DMS114 treated with DMSO at 0.1 percent for 48 hours (cell line): Measurements from ENCODE around the gene E2F3.
"Not testable (repeated sequence)": the region's sequence is repeated elsewhere in the genome, so short reads cannot be mapped to it uniquely, and the experiment has no call there.

ENCODE experiments used
- DNase-seq: peaks from one replicate; lab custom pipeline; 2025; ENCODE audit not compliant: unreplicated experiment; lab: John Stamatoyannopoulos, UW

E2F3 gene

GRCh38 chr6:20464847-20465246 is 63.2 kb downstream of the E2F3 start:
- no peak for DNase-seq

DNA sequence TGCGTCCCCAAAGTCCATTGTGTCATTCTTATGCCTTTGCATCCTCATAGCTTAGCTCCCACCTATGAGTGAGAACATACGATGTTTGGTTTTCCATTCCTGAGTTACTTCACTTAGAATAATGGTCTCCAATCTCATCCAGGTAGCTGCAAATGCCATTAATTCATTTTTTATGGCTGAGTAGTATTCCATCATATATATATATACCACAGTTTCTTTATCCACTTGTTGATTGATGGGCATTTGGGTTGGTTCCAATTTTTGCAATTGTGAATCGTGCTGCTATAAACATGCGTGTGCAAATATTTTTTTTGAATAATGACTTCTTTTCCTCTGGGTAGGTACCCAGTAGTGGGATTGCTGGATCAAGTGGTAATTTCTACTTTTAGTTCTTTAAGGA is 63.9 kb downstream of the E2F3 start:
- DNase-seq = not testable (repeated sequence)

DNA sequence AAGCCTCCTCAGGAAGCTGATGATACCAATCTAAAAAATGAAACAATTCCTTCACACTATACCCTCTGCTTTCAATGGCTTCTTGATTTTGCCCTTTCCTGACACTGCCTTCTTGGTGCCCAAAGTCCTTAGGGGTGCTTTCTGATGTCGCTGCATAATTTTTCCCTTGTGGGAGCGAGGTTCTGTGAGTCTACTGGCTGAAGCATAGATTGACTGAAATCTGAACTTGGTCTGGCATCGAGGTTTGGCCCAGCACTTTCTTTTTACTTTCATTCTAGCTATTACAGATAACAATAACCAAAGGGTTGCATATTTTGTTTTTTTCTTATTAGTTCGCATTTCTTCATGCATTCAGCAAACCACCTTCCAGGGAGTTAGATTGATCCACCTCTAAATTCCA is 65.8 kb downstream of the E2F3 start:
- no peak for DNase-seq

DNA sequence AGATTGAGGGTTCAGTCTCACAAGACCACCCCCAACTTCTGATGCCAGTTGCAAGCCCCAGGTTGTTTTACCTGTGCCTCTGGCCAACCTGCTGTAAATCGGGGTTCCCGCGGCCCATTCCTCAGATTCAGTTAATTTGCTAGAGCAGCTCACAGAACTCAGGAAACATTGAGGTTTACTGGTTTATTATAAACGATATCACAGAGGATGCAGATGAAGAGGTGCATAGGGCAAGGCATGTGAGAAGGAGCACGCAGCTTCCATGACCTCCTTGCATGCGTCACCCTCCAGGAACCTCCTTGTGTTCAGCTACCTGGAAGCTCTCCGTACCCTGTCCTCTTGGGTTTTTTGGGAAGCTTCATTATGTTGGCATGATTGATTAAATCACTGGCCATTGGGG is 66.5 kb downstream of the E2F3 start:
- DNase-seq = no peak

- DNase-seq = no peak
These were observed 71.1 kb downstream of the E2F3 start for GRCh38 chr6:20472748-20473147.

DNA sequence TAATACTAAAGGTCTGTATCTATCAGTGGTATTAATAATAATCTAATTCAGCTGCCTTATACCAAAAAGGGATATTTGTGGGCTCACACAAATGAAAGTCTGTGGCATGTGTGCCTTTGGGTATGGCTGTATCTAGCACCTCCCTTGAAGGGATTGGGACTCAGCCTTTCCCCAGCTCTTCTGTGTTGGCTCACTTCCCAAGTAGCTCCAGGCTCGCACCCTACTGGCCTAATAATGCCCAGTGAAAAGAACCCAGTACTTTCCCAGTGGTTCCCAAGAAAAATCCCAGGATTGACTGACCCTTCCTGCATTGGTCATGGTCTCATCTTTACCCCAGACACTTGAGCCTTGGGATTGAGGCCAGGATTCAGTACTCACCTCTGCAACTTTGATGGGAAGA is 71.8 kb downstream of the E2F3 start:
- DNase-seq = no peak

DNA sequence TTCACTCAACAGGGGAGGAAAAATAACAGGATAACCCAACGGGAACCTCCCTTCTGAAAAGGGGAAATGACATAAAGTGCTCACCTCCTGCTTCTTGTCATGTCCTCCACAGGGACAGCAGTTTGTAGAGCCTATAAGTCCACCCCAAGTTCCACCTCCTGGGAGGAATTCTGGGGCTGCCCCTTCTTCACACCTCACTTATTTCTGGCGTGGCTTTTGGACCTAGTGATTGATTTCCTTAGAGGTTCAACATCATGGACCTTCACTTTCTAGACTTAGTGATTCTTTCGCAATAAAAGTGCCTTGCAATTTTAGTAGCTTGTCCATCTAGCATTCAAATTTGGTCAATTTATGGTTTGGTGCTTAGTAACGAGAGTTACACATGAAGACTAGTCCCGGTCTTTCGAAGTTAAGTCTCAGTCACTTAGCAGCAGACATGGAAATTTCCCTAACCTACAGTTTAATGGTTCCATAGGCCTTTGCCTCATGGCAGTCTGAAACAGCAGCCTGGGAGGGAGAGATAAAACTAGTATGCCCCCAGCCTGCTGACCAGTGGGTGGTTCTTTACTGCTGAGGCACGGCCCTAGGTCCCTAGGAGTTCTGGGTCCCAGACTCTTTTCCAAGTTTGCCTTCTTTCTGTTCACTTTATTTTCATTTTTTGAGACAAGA is 73.3 kb downstream of the E2F3 start:
- DNase-seq = no peak

DNA sequence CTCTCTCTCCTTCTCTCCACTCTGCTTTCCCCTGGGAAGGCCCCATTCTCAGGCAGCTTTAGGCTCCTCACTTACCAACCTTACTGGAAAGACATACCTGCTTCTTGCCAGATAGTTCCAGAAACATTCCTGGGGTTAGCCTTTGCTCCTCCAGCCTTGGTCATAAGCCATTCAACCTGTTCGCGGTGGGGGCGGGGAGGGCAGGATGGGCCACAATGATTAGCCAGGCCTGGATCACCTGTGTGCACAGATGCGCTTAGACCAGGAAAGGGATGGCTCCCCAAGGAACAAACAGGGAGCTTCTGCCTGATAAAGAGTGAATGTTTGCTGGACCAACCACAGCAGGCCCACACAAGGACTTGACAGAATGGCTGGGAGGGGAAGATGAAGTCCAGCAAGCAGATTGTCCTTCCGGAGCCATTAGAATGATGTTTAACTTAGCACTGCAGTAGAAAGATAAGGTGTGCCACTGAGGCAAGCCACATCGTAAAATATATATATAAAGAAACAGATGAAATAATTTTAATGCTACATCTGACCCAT is 74.9 kb downstream of the E2F3 start:
- DNase-seq = no peak

DNA sequence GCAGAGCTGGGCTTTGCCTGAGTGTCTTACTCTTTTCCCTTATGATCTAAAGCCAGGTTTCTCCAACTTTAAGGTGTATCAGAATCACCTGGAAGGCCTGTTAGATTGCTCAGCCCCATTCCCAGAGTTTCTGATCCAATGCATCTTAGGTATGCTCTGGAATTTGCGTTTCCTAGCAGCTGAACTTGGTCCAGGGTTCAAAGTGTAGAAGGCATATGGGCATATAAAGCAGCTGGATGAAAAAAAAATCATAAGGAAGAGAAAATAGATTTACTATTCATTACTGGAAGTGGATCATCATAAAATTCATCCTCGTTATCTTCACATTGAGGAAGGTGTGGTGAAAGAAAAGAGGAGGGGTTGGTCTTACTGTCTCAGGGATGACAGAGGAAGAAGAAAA is 75.8 kb downstream of the E2F3 start:
- no peak for DNase-seq

- no peak for DNase-seq
These were observed 77.4 kb downstream of the E2F3 start for GRCh38 chr6:20479060-20479459.

DNA sequence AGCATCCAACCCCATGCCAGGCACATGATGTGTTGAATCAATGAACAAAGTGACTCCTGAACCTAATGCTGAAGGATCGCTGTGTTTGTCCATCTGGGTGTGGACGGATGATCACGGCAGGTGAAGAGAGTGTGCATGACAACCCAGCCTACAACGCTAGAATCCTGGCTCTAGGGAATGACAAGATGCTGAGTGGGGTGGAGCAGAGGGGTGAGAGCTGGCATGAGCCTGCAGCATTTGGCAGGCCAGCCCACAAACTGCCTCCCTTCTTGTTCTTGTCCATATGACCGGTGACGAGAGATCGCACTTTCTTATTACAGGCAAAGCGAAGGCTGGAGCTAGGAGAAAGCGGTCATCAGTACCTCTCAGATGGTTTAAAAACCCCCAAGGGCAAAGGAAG is 77.8 kb downstream of the E2F3 start:
- no peak for DNase-seq

DNA sequence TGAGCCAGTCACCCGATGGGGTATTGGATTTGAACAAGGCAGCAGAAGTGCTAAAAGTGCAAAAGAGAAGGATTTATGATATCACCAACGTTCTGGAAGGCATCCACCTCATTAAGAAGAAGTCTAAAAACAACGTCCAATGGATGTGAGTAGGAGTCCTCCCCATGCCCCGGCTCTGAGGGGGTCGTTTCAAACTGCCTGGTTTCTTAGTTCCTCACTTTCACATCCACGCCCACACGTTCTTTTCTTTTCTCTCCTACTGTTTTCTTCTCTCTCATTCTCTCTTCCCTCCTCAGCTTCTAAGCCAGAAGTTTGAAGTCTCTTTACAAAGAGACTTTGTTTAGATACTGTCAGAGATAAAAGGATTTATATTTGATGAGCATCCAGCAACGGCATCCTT is 79.6 kb downstream of the E2F3 start:
- DNase-seq = no peak

GRCh38 chr6:20483887-20484497 is 82.3 kb downstream of the E2F3 start:
- no peak for DNase-seq

- DNase-seq = no peak
These were observed 85.0 kb downstream of the E2F3 start for GRCh38 chr6:20486641-20487040.

- DNase-seq = no peak
These were observed 86.1 kb downstream of the E2F3 start for GRCh38 chr6:20487669-20488375.

- DNase-seq = no peak
These were observed 88.9 kb downstream of the E2F3 start for GRCh38 chr6:20490591-20490990.

- DNase-seq = no peak
These were observed 90.4 kb downstream of the E2F3 start for GRCh38 chr6:20492099-20492498.

DNA sequence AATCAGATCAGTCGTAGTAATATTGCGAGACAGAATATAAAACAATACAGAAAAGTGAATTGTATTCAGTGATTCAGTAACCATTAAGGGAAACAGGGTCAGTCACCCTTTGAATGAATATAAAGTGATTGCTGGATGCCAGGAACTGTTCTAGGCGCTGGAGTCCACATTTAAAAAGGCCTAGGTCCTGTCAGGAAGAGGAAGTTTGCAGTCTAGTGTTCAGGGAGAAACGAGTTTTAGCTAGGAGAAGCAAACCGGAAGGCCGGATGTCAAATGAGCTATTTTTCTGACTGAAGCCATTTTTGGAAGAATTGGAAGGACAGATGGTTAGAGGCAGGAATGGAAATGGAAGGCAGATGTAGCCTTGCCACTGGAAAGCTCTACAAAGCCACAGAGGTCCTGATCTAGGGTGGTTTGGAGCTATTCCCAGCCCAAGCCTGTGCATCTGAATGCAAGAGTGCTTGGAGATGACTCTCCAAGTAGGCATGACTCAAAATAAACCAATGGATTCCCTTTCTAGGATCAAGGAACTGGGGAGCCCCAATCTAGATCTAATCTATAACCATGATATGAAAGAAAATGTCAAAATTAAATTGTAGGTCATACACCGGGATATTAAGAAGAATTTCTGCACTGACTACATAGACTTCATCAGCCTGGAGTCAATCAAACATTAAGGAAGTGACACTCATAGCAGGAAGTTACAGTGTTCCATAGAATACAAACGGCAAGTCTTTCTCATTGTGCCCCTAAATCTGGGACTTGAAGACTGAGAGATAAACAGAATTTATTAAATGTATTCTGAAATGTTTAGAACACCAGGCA is 95.7 kb downstream of the E2F3 start:
- no peak for DNase-seq

- DNase-seq = no peak
These were observed 96.3 kb downstream of the E2F3 start for GRCh38 chr6:20498041-20498385.

DNA sequence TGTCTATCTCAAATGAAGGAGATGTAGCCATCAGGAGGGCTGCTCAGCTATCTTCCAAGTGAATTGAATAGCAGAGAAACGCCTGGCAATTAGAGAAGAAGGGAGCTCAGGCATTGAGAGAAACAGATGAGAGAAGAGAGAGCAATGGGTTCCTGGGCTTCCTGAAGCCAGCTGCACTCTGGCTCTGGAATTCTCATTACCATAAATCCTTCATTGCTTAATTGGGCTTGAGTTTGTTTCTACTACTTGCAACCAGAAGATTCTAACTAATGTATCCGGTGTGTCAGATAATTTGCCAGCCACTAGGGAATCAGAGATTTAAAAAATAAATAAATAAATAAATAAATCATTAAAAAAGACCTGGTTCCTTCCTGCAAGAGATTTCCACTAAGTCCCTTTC is 107.5 kb downstream of the E2F3 start:
- no peak for DNase-seq

DNA sequence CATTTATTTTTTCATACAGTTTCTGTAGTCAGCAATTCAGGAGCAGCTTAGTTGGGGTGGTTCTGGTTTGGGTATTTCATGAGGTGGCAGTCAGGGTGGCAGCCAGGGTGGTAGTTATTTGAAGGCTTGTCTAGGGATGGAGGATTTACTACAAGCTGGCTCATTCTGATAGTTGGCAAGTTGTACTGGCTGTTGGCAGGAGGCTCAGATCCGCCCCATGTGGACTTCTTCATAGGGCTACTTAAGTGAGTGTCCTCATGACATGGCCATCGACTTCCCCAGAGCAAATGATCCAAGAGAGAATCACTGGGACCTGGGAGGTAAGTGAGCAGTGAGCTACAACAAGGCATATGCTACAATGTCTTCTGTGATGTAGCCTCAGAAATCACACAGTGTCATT is 110.2 kb downstream of the E2F3 start:
- DNase-seq = no peak
